Lower leg skin (tissue), 4 donors: ENCODE data around the gene ANKRD39. TPM values are rescaled to one million over a fixed set of nuclear protein-coding genes. Genes with fewer than 3 reads are reported as not detected.

Experiments used
- DNase-seq, 2 donors: peaks; one replicate each; pipeline ENCODE4 v3.0.0-alpha.2; 2019; ENCODE audit warnings: low spot score in 2 of 2
- H3K4me3 ChIP-seq: fragments of 200-600 bp; sonication (generic); 2 replicates; pipeline ENCODE4 v1.5.1; 2017; ENCODE audit warnings: mild to moderate bottlenecking, low read depth; ENCODE audit not compliant: poor library complexity, severe bottlenecking
- CTCF ChIP-seq, 3 donors: fragments of 450-650 bp; IDR thresholded peaks; one replicate each; pipeline ENCODE4 v1.5.1; 2016; ENCODE audit warnings: antibody characterized with exemption in 3 of 3, mild to moderate bottlenecking in 3 of 3, moderate library complexity in 2 of 3
- POLR2A ChIP-seq, 2 donors: fragments of 450-650 bp; IDR thresholded peaks; one replicate each; pipeline ENCODE4 v1.6.1; 2016 to 2017; ENCODE audit warnings: antibody characterized with exemption in 2 of 2, mild to moderate bottlenecking in 1 of 2, moderate library complexity in 1 of 2
- WGBS, 2 donors: methylation state at CpG; one replicate each; pipeline ENCODE4 v1.1.5; 2018; 5-methylcytosine and 5-hydroxymethylcytosine counted together
- intact Hi-C: fragments of 100-400 bp; cut with DNase I; formaldehyde crosslinking; loops from one replicate; pipeline ENCODE4 v1.15.0; 2023; ENCODE audit warnings: low total_unique reads
- total RNA-seq, 4 donors: library from RNA; depleted of rRNA; stranded (reverse); fragments of >200 nt; gene quantifications; one replicate each; pipeline ENCODE4 v1.1.0, GENCODE V29; 2016

ANKRD39 gene
- total RNA-seq, 4 donors from 2014 or later = 7.6 to 15.3 (median 14.4) TPM

GRCh38 chr2:96877042-96877451, 19.2 kb upstream of the ANKRD39 start:
- intact Hi-C loops = no loop called here
- 81 to 85% methylated on average over 6 of the region's 6 CpGs for WGBS, 2 donors
- DNase-seq = no peak
- no peak overlapping the region for H3K4me3 ChIP-seq
- TF ChIP-seq CTCF (IDR thresholded peaks at IDR 0.05) (no peak), POLR2A (IDR thresholded peaks at IDR 0.05) (no peak)

GRCh38 chr2:96876269-96877041, 18.6 kb upstream of the ANKRD39 start:
- intact Hi-C loops = no loop called here
- TF ChIP-seq POLR2A (IDR thresholded peaks at IDR 0.05) (no peak), CTCF (IDR thresholded peaks at IDR 0.05) (no peak)
- no peak overlapping the region for H3K4me3 ChIP-seq
- 88% methylated on average over 12 to 16 of the region's 16 CpGs for WGBS, 2 donors
- no peak for DNase-seq

- DNase-seq = no peak
- intact Hi-C loops = no loop called here
- H3K4me3 ChIP-seq = no peak overlapping the region
- TF ChIP-seq CTCF (IDR thresholded peaks at IDR 0.05) (no peak), POLR2A (IDR thresholded peaks at IDR 0.05) (no peak)
- whole genome bisulfite sequencing, 2 donors = 69 to 70% methylated on average over 14 of the region's 14 CpGs
Measured at GRCh38 chr2:96875498-96876268, 17.9 kb upstream of the ANKRD39 start.

GRCh38 chr2:96874198-96874831, 16.5 kb upstream of the ANKRD39 start:
- DNase-seq = no peak
- no peak overlapping the region for H3K4me3 ChIP-seq
- 23 to 29% methylated on average over 18 of the region's 18 CpGs for WGBS, 2 donors
- intact Hi-C loops = no loop called here
- no peak for TF ChIP-seq CTCF (IDR thresholded peaks at IDR 0.05)
- no peak for TF ChIP-seq POLR2A (IDR thresholded peaks at IDR 0.05)

- WGBS, 2 donors = 55 to 63% methylated on average over 7 to 8 of the region's 8 CpGs
- TF ChIP-seq POLR2A (IDR thresholded peaks at IDR 0.05) = no peak
- TF ChIP-seq CTCF (IDR thresholded peaks at IDR 0.05) = no peak
- peak in 1 of 2 donors; percentile 93 for DNase-seq
- H3K4me3 ChIP-seq = no peak overlapping the region
- intact Hi-C loops = no loop called here
Measured at GRCh38 chr2:96873651-96874096, 15.9 kb upstream of the ANKRD39 start.
